HepG2 (cell line): Measurements from ENCODE around the gene SLC29A2. TPM values are rescaled to one million over a fixed set of nuclear protein-coding genes. Genes with fewer than 3 reads are reported as not detected.

ENCODE experiments used
- CENPT ChIP-seq: sonication (generic); formaldehyde crosslinking; IDR thresholded peaks from 2 replicates; pipeline ENCODE4 v1.8.0; 2022; ENCODE audit warnings: low read depth, mild to moderate bottlenecking, moderate library complexity, missing genetic modification reagents
- EZH2 ChIP-seq: conservative IDR thresholded peaks from 2 replicates; pipeline ENCODE4 v1.6.1; 2012; ENCODE audit warnings: mild to moderate bottlenecking, low read depth, low read length, moderate library complexity
- FOXK1 ChIP-seq: sonication (generic); formaldehyde crosslinking; IDR thresholded peaks from 2 replicates; pipeline ENCODE4 v1.4.0; 2020; ENCODE audit warnings: low read depth, missing genetic modification reagents, borderline replicate concordance
- FOXP4 ChIP-seq: sonication (generic); formaldehyde crosslinking; IDR thresholded peaks from 2 replicates; pipeline ENCODE4 v1.4.0; 2020; ENCODE audit warnings: missing genetic modification reagents
- GZF1 ChIP-seq: sonication (generic); formaldehyde crosslinking; IDR thresholded peaks from 2 replicates; pipeline ENCODE4 v1.5.1; 2020; ENCODE audit warnings: mild to moderate bottlenecking, missing genetic modification reagents
- HDAC1 ChIP-seq: sonication (generic); formaldehyde crosslinking; IDR thresholded peaks from 2 replicates; pipeline ENCODE4 v1.5.1; 2020; ENCODE audit warnings: mild to moderate bottlenecking, missing genetic modification reagents
- IKZF4 ChIP-seq: sonication (generic); formaldehyde crosslinking; IDR thresholded peaks from 2 replicates; pipeline ENCODE4 v1.5.1; 2020; ENCODE audit warnings: borderline replicate concordance, mild to moderate bottlenecking, low read depth, missing genetic modification reagents; ENCODE audit errors: not compliant biosample characterization
- NKX3-1 ChIP-seq: sonication (generic); formaldehyde crosslinking; IDR thresholded peaks from 2 replicates; pipeline ENCODE4 v1.5.0; 2020; ENCODE audit warnings: missing genetic modification reagents
- NONO ChIP-seq, 2 experiments: fragments of 450-650 bp in 1 of 2; sonication (generic) in 1 of 2; formaldehyde crosslinking in 1 of 2; IDR thresholded peaks in 1 of 2; conservative IDR thresholded peaks in 1 of 2; 2 replicates each; pipeline versions ENCODE4 v1.6.1 to v1.8.0; 2017 to 2022; ENCODE audit warnings: mild to moderate bottlenecking in 1 of 2, missing genetic modification reagents in 1 of 2, moderate library complexity in 1 of 2
- NPAS2 ChIP-seq: sonication (generic); formaldehyde crosslinking; IDR thresholded peaks from 2 replicates; pipeline ENCODE4 v1.8.0; 2022; ENCODE audit warnings: mild to moderate bottlenecking, missing genetic modification reagents, borderline replicate concordance
- SIN3A ChIP-seq: IDR thresholded peaks from 2 replicates; pipeline ENCODE4 v1.6.1; 2011; ENCODE audit warnings: low read depth, mild to moderate bottlenecking, control low read depth, low read length, borderline replicate concordance
- SSRP1 ChIP-seq: IDR thresholded peaks from 2 replicates; pipeline ENCODE4 v1.6.1; 2016; ENCODE audit warnings: control low read depth
- STAG1 ChIP-seq: sonication (generic); formaldehyde crosslinking; IDR thresholded peaks from 2 replicates; pipeline ENCODE4 v1.4.0; 2020; ENCODE audit warnings: missing genetic modification reagents
- TARDBP ChIP-seq: sonication (generic); formaldehyde crosslinking; IDR thresholded peaks from 2 replicates; pipeline ENCODE4 v1.8.0; 2022; ENCODE audit warnings: mild to moderate bottlenecking, missing genetic modification reagents
- TFE3 ChIP-seq: IDR thresholded peaks from 2 replicates; pipeline ENCODE4 v1.6.1; 2016
- ZKSCAN8 ChIP-seq: IDR thresholded peaks from 2 replicates; pipeline ENCODE4 v1.6.1; 2016; ENCODE audit warnings: borderline replicate concordance, missing genetic modification reagents, missing compliant biosample characterization
- ZMYM2 ChIP-seq: sonication (generic); formaldehyde crosslinking; IDR thresholded peaks from 2 replicates; pipeline ENCODE4 v1.8.0; 2022; ENCODE audit warnings: mild to moderate bottlenecking, missing genetic modification reagents
- ZNF24 ChIP-seq: fragments of 450-650 bp; IDR thresholded peaks from 2 replicates; pipeline ENCODE4 v1.6.1; 2017; ENCODE audit warnings: antibody characterized with exemption, mild to moderate bottlenecking
- ZNF451 ChIP-seq: sonication (generic); formaldehyde crosslinking; IDR thresholded peaks from 2 replicates; pipeline ENCODE4 v1.5.0; 2020; ENCODE audit warnings: mild to moderate bottlenecking, missing genetic modification reagents
- ZNF761 ChIP-seq: sonication (generic); formaldehyde crosslinking; conservative IDR thresholded peaks from 2 replicates; pipeline ENCODE4 v1.4.0; 2020; ENCODE audit warnings: mild to moderate bottlenecking, missing genetic modification reagents
- polyA plus RNA-seq, 8 experiments: library from polyadenylated mRNA; depleted of rRNA in 3 of 8; stranded (reverse) in 7 of 8; unstranded in 1 of 8; fragments of >200 nt; fragmentation: Illumina TruSeq in 4 of 8; extraction: Trizol in 4 of 8; gene quantifications; 2 replicates each; pipeline versions ENCODE4 v1.2.1 to v1.2.3, GENCODE V29; 2011 to 2016; ENCODE audit warnings: low read depth in 4 of 8, missing spikeins in 1 of 8, mixed read lengths in 1 of 8; ENCODE audit not compliant: insufficient read depth in 1 of 8
- total RNA-seq, 5 experiments: library from RNA; depleted of rRNA; stranded (reverse); fragments of >200 nt; fragmentation: Illumina TruSeq; extraction: Trizol; gene quantifications; 2 replicates each; pipeline ENCODE4 v1.2.3, GENCODE V29; 2016; ENCODE audit warnings: low read depth in 1 of 5

The SLC29A2 gene
- total and polyA plus RNA-seq, 2 of the 13 experiments (the other 11 are each of a cell fraction or from before 2014, with no cell fraction given), result 0.63 to 0.66 TPM

- TF ChIP-seq TARDBP (CRISPR knock-in tag) (peak; percentile 34; the same call in 1 of the 2 replicates), HDAC1 (peak; percentile 15; the same call in 1 of the 2 replicates), SSRP1 (0 out of 2 replicates have a peak, but pooled peaks have one; percentile 91), ZNF451 (CRISPR knock-in tag) (peak; percentile 48; the same call in 1 of the 2 replicates), GZF1 (CRISPR knock-in tag) (no peak), STAG1 (no peak), NPAS2 (CRISPR knock-in tag) (no peak), CENPT (CRISPR knock-in tag) (no peak; the same call in 1 of the 2 replicates), ZNF24 (peak; percentile 99), IKZF4 (no peak), TFE3 (CRISPR knock-in tag) (peak; percentile 46; the same call in 1 of the 2 replicates), FOXK1 (CRISPR knock-in tag) (peak; percentile 80; the same call in 1 of the 2 replicates), ZNF761 (CRISPR knock-in tag) (0 out of 2 replicates have a peak, but pooled peaks have one; percentile 17), EZH2 (no peak), ZMYM2 (CRISPR knock-in tag) (peak; percentile 87), NONO (IDR thresholded peaks at IDR 0.05) (no peak), NONO (CRISPR knock-in tag; conservative IDR thresholded peaks at IDR 0.05) (peak; percentile 43), NKX3-1 (peak; percentile 46; the same call in 1 of the 2 replicates), SIN3A (peak; percentile 54; the same call in 1 of the 2 replicates), FOXP4 (CRISPR knock-in tag) (peak; percentile 28; the same call in 1 of the 2 replicates), ZKSCAN8 (peak; percentile 81; the same call in 1 of the 2 replicates)
Measured at GRCh38 chr11:66347425-66348276, 23.9 kb downstream of the SLC29A2 start, which contains the start of gene B4GAT1 (continued).
